KMS-11 (cell line): ENCODE results near the gene PLOD2.

Experiments
- H2AFZ ChIP-seq: fragments of 200-600 bp; sonication (generic); 2 replicates; pipeline ENCODE4 v1.6.1; 2016; ENCODE audit warnings: antibody characterized with exemption, mixed run types, low read depth
- H3K27ac ChIP-seq: fragments of 200-600 bp; sonication (generic); 2 replicates; pipeline ENCODE4 v1.6.1; 2016; ENCODE audit warnings: mild to moderate bottlenecking, mixed run types
- H3K27me3 ChIP-seq: fragments of 200-600 bp; sonication (generic); 2 replicates; pipeline ENCODE4 v1.6.1; 2017; ENCODE audit warnings: mild to moderate bottlenecking, low read depth, mixed run types, moderate library complexity; ENCODE audit not compliant: insufficient read depth
- H3K36me3 ChIP-seq: fragments of 200-600 bp; sonication (generic); 2 replicates; pipeline ENCODE4 v1.6.1; 2017; ENCODE audit warnings: mild to moderate bottlenecking, mixed run types; ENCODE audit not compliant: insufficient read depth
- H3K4me1 ChIP-seq: fragments of 200-600 bp; sonication (generic); 2 replicates; pipeline ENCODE4 v1.6.1; 2016; ENCODE audit warnings: mild to moderate bottlenecking, low read depth, mixed run types; ENCODE audit not compliant: poor library complexity, severe bottlenecking
- H3K4me2 ChIP-seq: fragments of 200-600 bp; sonication (generic); 2 replicates; pipeline ENCODE4 v1.7.0; 2016; ENCODE audit warnings: mild to moderate bottlenecking, mixed run types
- H3K4me3 ChIP-seq: fragments of 200-600 bp; sonication (generic); IDR thresholded peaks from 2 replicates; pipeline ENCODE4 v1.6.1; 2017; ENCODE audit warnings: low read depth, low read length, mixed read lengths; ENCODE audit not compliant: insufficient read depth
- H3K79me2 ChIP-seq: fragments of 200-600 bp; sonication (generic); 2 replicates; pipeline ENCODE4 v1.6.1; 2016; ENCODE audit warnings: low read depth, mixed run types; ENCODE audit not compliant: insufficient read depth
- H3K9ac ChIP-seq: fragments of 200-600 bp; sonication (generic); 2 replicates; pipeline ENCODE4 v1.6.1; 2016; ENCODE audit warnings: mild to moderate bottlenecking, mixed run types
- H4K20me1 ChIP-seq: fragments of 200-600 bp; sonication (generic); 2 replicates; pipeline ENCODE4 v1.6.1; 2016; ENCODE audit warnings: mild to moderate bottlenecking, mixed run types; ENCODE audit not compliant: insufficient read depth
- TF ChIP-seq, protein P1 (sequence below): fragments of 200-600 bp; sonication (generic); conservative IDR thresholded peaks from 2 replicates; pipeline ENCODE4 v1.6.1; 2017; ENCODE audit warnings: low read depth, mild to moderate bottlenecking, antibody characterized with exemption, low read length, moderate library complexity, mixed read lengths

The PLOD2 gene

DNA sequence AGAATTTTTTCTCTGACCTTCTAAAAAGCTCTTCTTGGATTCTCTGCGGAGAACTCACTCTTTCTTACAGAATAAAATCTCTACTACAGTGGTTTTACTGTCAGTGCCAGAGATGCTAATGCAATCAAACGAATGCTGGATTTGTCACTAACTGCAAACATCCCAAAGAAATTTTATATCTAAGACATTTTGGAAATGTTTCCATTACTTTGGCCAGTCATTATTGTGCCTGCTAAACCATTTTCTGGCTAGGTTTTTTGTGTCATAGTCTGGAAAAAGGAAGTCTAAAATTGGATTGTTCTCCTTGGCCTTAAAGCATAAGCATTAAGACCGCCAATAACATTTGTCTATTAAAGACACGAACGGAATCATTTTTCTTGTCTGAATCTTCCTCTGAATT is 54.0 kb downstream of the PLOD2 start:
- Histone ChIP-seq H4K20me1 (no peaks in the 10 kb centered on the region), H3K27me3 (no peaks in the 10 kb centered on the region), H3K36me3 (no peaks in the 10 kb centered on the region), H2AFZ (no peak overlapping the region), H3K27ac (no peak overlapping the region), H3K4me1 (no peaks in the 10 kb centered on the region), H3K79me2 (no peaks in the 10 kb centered on the region), H3K4me2 (no peak overlapping the region), H3K4me3 (no peak overlapping the region), H3K9ac (no peak overlapping the region)
- TF ChIP-seq, protein P1, sequence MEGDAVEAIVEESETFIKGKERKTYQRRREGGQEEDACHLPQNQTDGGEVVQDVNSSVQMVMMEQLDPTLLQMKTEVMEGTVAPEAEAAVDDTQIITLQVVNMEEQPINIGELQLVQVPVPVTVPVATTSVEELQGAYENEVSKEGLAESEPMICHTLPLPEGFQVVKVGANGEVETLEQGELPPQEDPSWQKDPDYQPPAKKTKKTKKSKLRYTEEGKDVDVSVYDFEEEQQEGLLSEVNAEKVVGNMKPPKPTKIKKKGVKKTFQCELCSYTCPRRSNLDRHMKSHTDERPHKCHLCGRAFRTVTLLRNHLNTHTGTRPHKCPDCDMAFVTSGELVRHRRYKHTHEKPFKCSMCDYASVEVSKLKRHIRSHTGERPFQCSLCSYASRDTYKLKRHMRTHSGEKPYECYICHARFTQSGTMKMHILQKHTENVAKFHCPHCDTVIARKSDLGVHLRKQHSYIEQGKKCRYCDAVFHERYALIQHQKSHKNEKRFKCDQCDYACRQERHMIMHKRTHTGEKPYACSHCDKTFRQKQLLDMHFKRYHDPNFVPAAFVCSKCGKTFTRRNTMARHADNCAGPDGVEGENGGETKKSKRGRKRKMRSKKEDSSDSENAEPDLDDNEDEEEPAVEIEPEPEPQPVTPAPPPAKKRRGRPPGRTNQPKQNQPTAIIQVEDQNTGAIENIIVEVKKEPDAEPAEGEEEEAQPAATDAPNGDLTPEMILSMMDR: no peak

DNA sequence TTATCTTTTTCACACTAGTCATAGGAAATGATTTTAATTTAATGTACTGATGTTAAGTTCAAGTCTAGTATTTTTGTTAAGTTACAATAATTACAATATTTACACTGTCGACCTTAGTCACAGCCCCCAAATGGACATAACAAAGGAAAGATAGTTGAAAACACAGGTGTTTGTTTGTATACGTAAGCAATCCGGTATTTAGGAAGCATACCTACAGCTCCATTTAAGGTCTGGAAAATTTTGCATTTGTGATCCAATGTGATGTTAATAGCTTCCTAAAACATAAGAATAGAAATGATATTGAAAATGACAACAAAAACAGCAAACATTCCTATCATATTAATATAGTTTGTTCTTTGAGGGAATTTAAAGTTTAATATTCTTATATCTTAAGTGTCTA is 56.9 kb downstream of the PLOD2 start:
- Histone ChIP-seq H3K36me3 (no peaks in the 10 kb centered on the region), H3K4me2 (no peak overlapping the region), H3K27ac (no peak overlapping the region), H4K20me1 (no peaks in the 10 kb centered on the region), H3K4me3 (no peak overlapping the region), H2AFZ (no peak overlapping the region), H3K79me2 (no peaks in the 10 kb centered on the region), H3K4me1 (peaks cover 11% of the 10 kb centered on the region), H3K27me3 (no peaks in the 10 kb centered on the region), H3K9ac (no peak overlapping the region)
- TF ChIP-seq, protein P1: no peak

DNA sequence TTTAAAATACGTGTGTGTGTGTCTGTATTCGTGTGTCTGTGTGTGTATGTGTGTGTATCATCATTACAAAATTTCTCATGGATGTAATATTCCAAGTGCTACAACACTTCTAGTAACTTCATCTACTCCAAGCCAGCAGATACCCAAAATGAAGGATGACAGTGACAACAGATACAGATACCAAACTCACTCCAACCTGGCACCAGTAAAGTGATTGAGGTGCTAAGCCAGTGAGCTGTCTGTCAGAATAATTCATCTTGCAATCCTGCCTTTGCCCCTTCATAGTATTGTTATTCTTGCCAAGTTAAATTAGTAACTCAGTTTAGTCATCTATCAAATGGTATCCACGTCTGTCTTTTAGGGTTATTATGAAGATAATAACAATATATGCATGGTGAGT is 58.1 kb downstream of the PLOD2 start:
- Histone ChIP-seq H3K27ac (no peak overlapping the region), H3K27me3 (no peaks in the 10 kb centered on the region), H3K4me3 (no peak overlapping the region), H3K79me2 (no peaks in the 10 kb centered on the region), H3K9ac (no peak overlapping the region), H3K4me2 (no peak overlapping the region), H2AFZ (no peak overlapping the region), H4K20me1 (no peaks in the 10 kb centered on the region), H3K36me3 (no peaks in the 10 kb centered on the region), H3K4me1 (peaks cover 11% of the 10 kb centered on the region)
- TF ChIP-seq, protein P1: no peak

DNA sequence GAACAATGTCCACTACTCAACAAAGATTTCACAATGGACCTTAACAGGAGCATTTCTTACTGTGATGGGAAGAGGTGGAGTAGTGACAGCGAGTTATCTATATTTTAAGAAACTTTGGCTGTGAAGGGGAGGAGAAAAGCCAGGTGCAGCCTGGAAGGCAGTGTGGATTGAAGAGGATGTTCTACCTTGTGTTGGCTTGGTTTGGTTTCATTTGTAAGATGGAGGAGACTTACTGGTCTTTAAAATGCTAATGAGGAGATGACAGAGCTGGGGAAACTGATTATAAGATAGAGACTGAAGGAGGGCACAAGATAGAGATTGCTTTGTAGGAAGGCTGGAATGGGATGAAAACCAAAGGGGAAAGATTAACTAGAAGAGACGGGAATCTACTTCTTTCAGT is 59.4 kb downstream of the PLOD2 start:
- Histone ChIP-seq H4K20me1 (no peaks in the 10 kb centered on the region), H3K27ac (no peak overlapping the region), H3K27me3 (no peaks in the 10 kb centered on the region), H3K9ac (no peak overlapping the region), H3K79me2 (no peaks in the 10 kb centered on the region), H3K4me1 (peaks cover 11% of the 10 kb centered on the region), H3K4me3 (no peak overlapping the region), H3K4me2 (no peak overlapping the region), H2AFZ (no peak overlapping the region), H3K36me3 (no peaks in the 10 kb centered on the region)
- TF ChIP-seq, protein P1: no peak
